Stimulated activated CD8-positive, alpha-beta memory T cell treated with anti-CD3 and anti-CD28 coated beads, Interleukin-7, amount 100 ng/mL, for 24 hours (primary cell): ENCODE data around the gene PITPNM1.
"Not testable (repeated sequence)": the region's sequence is repeated elsewhere in the genome, so short reads cannot be mapped to it uniquely, and the experiment has no call there.

Experiments
- DNase-seq: peaks from one replicate; pipeline ENCODE4 v3.0.0-alpha.2; 2020; ENCODE audit warnings: low read depth

The PITPNM1 gene

DNA sequence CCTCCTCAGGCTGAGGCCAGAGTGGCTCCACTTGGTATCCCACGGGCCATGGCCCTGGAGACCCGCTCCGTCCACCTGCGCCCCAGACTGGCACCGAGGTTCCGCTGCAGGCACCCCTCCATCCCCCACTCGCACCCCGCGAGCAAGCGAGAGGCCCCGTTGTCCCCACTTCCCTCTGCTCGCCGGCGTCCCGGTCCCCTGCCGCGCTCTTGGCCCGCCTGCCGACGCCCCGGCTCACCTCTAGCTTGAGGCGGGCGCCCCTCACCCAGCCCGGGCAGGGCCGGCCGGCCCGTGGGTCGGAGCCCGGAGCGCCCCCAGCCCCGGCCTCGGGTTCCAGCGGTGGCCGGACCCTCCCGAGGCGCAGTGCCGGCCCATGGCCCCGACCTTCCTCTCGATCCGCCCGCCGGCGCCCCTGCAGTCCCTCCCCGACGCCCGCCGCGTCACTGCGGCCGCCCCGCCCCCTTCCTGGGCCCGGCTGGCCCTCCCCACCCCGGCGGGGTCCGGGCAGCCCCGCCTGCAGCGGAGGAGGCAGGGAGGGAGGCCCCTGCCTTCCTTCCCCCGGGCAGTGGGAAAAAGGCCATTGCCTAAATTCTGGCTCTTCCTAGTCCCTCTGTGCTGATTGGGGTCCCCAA lies at the start of gene PITPNM1:
TSS of gene PITPNM1 (minus strand) at position 414 of the 632 bp plus-strand sequence. CDS start 1,183 bp downstream, outside the sequence.
- peak; percentile 42 for DNase-seq

- not testable (repeated sequence) for DNase-seq
These were observed 46.5 kb upstream of the PITPNM1 start for GRCh38 chr11:67551697-67552096.

DNA sequence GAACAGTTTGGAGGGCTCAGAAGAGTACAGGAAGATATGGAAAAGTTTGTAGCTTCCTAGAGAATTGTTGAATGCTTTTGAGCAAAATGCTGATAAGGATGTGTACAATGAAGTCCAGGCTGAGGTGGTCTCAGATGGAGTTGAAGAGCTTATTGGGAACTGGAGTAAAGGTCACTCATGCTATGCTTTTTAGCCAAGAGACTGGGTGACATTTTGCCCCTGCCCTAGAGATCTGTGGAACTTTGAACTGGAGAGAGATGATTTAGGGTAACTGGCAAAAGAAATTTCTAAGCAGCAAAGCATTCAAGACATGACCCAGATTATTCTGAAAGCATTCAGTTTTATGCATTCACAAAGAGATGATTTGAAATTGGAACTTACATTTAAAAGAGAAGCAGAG lies 46.0 kb upstream of the PITPNM1 start:
- DNase-seq = no peak

DNA sequence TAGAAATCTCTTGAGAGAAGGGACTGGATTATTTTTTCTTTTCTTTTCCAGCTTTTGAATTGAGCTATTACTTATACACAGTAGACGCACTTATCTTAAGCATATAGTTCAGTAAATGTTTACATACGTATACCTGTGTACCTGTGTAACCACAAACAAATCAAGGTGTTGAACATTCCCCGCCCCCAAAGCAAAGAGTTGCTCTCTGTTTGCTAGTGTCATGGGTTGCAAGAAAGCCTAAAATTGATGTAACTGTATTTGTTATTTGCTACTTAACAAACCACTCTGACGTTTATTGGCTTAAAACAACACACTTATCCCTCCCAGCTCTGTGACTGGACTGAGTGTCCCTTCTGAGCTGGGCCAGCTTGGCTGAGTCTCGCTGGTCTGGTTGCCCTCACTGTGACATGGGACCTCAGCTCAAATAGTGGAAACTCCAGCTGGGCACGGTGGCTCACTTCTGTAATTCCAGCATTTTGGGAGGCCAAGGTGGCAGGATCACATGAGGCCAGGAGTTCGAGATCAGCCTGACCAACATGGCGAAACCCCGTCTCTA lies 43.5 kb upstream of the PITPNM1 start:
- DNase-seq = no peak

GRCh38 chr11:67548112-67548511 lies 42.9 kb upstream of the PITPNM1 start:
- not testable (repeated sequence) for DNase-seq

GRCh38 chr11:67545280-67545679 lies 40.1 kb upstream of the PITPNM1 start:
- DNase-seq = no peak

GRCh38 chr11:67544616-67545242 lies 39.6 kb upstream of the PITPNM1 start:
- DNase-seq = no peak

GRCh38 chr11:67543585-67543984 lies 38.4 kb upstream of the PITPNM1 start:
- no peak for DNase-seq

DNA sequence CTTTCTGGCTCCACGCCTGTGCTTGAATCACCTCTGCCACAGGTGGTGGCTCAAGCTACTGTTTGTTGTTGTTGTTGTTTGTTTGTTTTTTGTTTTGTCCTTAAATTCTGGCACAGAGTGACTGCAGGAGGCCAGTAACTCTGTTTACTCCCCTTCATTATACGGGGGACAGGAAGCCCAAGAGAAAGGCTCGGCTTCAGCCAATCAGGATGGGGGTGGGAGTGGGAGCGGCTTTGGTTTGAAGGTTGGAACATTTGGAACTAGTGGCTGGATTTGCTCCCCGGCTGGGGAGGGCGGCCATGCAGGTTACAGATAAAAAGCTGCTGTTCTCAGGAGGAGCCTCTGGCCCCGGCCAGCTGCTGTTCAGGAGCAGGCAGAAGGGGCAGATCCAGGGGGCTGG lies 37.8 kb upstream of the PITPNM1 start:
- DNase-seq = no peak

- no peak for DNase-seq
These were observed 37.0 kb upstream of the PITPNM1 start for GRCh38 chr11:67542169-67542568.

GRCh38 chr11:67541198-67541597 lies 36.0 kb upstream of the PITPNM1 start:
- no peak for DNase-seq

- DNase-seq = no peak
These were observed 34.4 kb upstream of the PITPNM1 start for GRCh38 chr11:67539550-67539949.

- no peak for DNase-seq
These were observed 33.8 kb upstream of the PITPNM1 start for GRCh38 chr11:67538823-67539505.

DNA sequence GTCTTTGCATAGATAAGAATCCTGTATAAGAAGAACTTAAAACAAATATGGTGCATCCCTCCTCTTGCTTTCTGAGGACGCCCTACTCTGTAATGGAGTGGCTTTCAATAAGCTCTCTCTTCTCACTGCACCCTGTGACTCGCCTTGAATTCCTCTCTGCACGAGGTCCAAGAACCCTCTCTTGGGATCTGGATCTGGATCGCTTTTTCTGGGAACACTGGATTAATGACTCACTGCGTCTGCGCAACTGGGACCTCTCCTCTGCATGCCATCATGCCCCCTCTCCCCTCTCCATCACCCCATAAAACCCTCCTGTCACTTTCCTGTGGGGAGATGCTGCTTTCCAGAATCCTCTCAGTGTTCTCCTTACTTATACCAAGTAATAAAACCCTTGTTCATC lies 33.1 kb upstream of the PITPNM1 start:
- DNase-seq = no peak

DNA sequence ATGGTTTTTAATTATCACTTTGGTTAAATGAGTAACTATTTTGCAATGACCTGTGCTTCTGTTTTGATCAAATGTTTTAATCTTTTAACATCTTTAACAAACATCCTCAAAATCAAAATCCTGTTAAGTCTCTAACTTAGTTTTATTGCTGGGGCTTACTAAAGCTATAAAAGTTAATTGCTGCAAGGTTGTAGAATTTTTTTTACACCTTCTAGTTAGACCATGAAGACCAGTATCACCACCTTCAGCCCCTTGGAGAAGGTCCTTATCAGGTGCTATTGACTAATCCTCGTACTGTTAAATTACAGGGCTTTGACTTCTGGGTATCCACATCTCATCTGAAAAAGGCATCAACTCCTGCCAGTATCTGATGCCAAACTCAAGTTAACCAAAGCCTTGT lies 30.4 kb upstream of the PITPNM1 start:
- DNase-seq = no peak

- DNase-seq = no peak
These were observed 29.0 kb upstream of the PITPNM1 start for GRCh38 chr11:67534070-67534679.

DNA sequence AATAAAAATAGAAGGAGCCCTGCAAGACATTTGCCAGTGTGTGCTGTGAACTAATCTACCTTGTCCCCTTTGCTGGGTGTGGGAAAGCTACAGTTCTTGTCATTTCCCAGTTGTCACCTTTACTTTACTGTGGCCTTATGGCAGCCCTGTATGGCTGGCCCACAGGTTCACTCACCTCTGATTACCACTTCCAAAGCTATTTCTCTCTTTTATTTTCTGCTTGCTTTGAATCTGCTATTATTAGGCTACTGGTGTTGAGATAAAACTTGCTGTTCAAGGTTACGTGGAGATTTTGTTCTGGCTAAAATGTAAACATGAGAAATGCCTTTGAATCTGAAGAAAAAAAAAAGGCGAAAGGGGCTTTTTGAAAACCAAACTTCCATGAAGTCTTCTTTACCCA lies 27.7 kb upstream of the PITPNM1 start:
- DNase-seq = no peak

- no peak for DNase-seq
These were observed 25.1 kb upstream of the PITPNM1 start for GRCh38 chr11:67530282-67530592.

DNA sequence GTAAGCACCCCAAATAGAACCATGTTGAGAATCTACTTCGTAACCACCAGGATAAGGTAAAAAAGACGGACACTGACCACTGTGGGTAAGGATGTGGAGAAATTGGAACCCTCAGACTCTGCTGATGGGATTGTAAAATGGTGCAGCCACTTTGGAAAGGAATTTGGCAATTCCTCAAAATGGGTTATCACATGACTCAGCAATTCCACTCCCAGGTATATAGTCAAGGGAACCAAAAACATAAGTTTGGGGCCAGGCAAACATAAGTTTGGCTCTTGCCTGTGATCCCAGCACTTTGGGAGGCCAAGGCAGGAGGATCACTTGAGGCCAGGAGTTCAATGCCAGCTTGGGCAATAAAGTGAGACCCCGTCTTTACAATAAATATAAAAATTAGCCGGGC lies 23.2 kb upstream of the PITPNM1 start:
- no peak for DNase-seq

DNA sequence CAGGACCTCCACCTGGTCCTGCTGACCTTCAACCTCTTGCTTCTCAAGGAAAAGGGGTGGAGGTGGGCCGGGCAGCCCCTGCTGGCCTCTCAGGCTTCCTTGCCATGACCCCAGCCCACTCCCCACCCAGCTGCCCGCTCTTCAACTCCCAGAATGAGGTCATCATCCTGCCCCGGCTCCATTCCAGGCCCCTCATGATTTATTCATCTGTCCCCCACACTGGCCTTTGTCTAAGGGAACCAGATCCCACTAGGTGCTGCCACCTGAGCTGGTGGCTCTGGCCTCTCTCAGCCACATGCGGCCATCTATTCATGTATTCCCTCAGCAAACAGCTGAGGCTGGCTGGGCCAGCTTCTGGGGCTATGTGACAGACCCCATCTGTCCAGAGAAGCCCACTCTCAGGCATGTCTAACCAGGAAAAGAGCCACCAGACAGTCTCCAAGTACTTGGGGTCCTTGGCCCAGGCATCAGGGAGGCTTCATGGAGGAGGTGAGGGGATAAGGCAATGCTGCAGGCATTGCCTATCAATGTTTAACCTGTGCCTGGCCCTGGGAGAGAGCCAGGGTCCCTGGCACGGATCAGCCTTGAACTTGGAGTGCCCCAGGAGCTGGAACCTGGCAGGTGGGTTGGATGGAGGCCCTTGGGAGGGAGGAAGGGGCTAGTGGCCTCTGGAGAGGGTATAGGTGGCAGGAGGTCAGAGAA lies 20.3 kb upstream of the PITPNM1 start:
- no peak for DNase-seq

- no peak for DNase-seq
These were observed 19.3 kb upstream of the PITPNM1 start for GRCh38 chr11:67524480-67524808.
